Activated naive CD8-positive, alpha-beta T cell treated with anti-CD3 and anti-CD28 coated beads for 36 hours (primary cell): ENCODE data around the gene GLP1R. TPM values are rescaled to one million over a fixed set of nuclear protein-coding genes. Genes with fewer than 3 reads are reported as not detected.
A peak's percentile ranks its signal among the peaks of the same experiment; 100 is the strongest.
"Not testable (repeated sequence)": the region's sequence is repeated elsewhere in the genome, so short reads cannot be mapped to it uniquely, and the experiment has no call there.

Source experiments
- DNase-seq: peaks from one replicate; pipeline ENCODE4 v3.0.0; 2021
- H3K27ac Mint-ChIP-seq: one replicate; pipeline ENCODE4 v1.8.0; 2022; ENCODE audit warnings: mild to moderate bottlenecking, moderate library complexity, mixed read lengths
- H3K27me3 Mint-ChIP-seq: one replicate; pipeline ENCODE4 v1.8.0; 2022; ENCODE audit warnings: mild to moderate bottlenecking, mixed read lengths
- H3K36me3 Mint-ChIP-seq: one replicate; pipeline ENCODE4 v1.8.0; 2021; ENCODE audit warnings: mild to moderate bottlenecking, mixed read lengths
- H3K4me1 Mint-ChIP-seq: one replicate; pipeline ENCODE4 v1.8.0; 2021; ENCODE audit warnings: mixed read lengths
- H3K4me3 Mint-ChIP-seq: one replicate; pipeline ENCODE4 v1.8.0; 2022; ENCODE audit warnings: mild to moderate bottlenecking, moderate library complexity, mixed read lengths
- H3K9me3 Mint-ChIP-seq: one replicate; pipeline ENCODE4 v1.8.0; 2022; ENCODE audit warnings: mixed read lengths
- total RNA-seq, 2 experiments: library from RNA; stranded (reverse); gene quantifications; one replicate each; pipeline ENCODE4 v1.2.3, GENCODE V29; 2021

GLP1R gene
- total RNA-seq, 2 experiments from 2014 or later, result 0.43 to 0.56 TPM

- peaks cover 52% of the 10 kb centered on the region for H3K36me3 Mint-ChIP-seq
Measured at GRCh38 chr6:39104528-39104927, 55.9 kb downstream of the GLP1R start.

DNA sequence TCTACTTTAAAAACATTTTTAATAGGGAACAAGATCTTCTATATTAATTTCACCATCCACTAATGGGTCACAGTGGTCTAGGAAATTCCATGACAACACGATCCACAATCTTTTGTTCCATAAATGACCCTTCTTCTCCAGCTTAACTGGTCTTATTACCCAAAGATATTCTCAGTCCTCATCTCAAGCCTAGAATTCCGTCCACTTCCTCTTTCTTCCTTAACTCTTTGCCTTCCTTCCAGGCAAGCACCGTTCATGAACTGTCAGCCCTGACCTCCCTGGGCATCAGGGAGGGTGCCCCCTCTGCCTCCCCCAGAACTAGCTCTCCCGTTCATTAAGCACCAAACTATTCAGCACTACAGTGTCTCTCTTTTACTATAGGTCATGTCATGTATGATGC lies 58.5 kb downstream of the GLP1R start:
- no peak for DNase-seq
- Mint-ChIP-seq H3K9me3 (no peaks in the 10 kb centered on the region), H3K27me3 (no peaks in the 10 kb centered on the region), H3K36me3 (peaks cover 65% of the 10 kb centered on the region), H3K4me1 (peaks cover 38% of the 10 kb centered on the region), H3K4me3 (no peak overlapping the region), H3K27ac (no peak overlapping the region)

More at GRCh38 chr6:39104528-39104927, 55.9 kb downstream of the GLP1R start:
- no peak for DNase-seq
- Mint-ChIP-seq H3K4me1 (peaks cover 33% of the 10 kb centered on the region), H3K9me3 (no peaks in the 10 kb centered on the region), H3K27me3 (no peaks in the 10 kb centered on the region), H3K27ac (no peak overlapping the region), H3K4me3 (no peak overlapping the region)

- Mint-ChIP-seq H3K36me3 (peaks cover 69% of the 10 kb centered on the region), H3K4me1 (peaks cover 41% of the 10 kb centered on the region), H3K4me3 (no peak overlapping the region), H3K27me3 (no peaks in the 10 kb centered on the region), H3K9me3 (no peaks in the 10 kb centered on the region), H3K27ac (no peak overlapping the region)
- no peak for DNase-seq
Measured at GRCh38 chr6:39107641-39108040, 59.1 kb downstream of the GLP1R start.

- Mint-ChIP-seq H3K4me3 (no peak overlapping the region), H3K27me3 (no peaks in the 10 kb centered on the region), H3K27ac (peak overlapping the region; percentile 2), H3K4me1 (peaks cover 43% of the 10 kb centered on the region), H3K36me3 (peaks cover 66% of the 10 kb centered on the region), H3K9me3 (no peaks in the 10 kb centered on the region)
- DNase-seq, result no peak
Measured at GRCh38 chr6:39108041-39108839, 59.7 kb downstream of the GLP1R start.

GRCh38 chr6:39111280-39111679 lies 62.7 kb downstream of the GLP1R start:
- DNase-seq, result no peak
- Mint-ChIP-seq H3K27me3 (no peaks in the 10 kb centered on the region), H3K4me1 (peaks cover 63% of the 10 kb centered on the region), H3K4me3 (peak overlapping the region; percentile 76), H3K9me3 (no peaks in the 10 kb centered on the region), H3K27ac (peak overlapping the region; percentile 96), H3K36me3 (peaks cover 42% of the 10 kb centered on the region)

GRCh38 chr6:39113788-39114187 lies 65.2 kb downstream of the GLP1R start:
- Mint-ChIP-seq H3K4me1 (peaks cover 57% of the 10 kb centered on the region), H3K36me3 (peaks cover 30% of the 10 kb centered on the region), H3K27me3 (no peaks in the 10 kb centered on the region), H3K4me3 (peak overlapping the region; percentile 90), H3K27ac (peak overlapping the region; percentile 96), H3K9me3 (no peaks in the 10 kb centered on the region)
- DNase-seq, result no peak

DNA sequence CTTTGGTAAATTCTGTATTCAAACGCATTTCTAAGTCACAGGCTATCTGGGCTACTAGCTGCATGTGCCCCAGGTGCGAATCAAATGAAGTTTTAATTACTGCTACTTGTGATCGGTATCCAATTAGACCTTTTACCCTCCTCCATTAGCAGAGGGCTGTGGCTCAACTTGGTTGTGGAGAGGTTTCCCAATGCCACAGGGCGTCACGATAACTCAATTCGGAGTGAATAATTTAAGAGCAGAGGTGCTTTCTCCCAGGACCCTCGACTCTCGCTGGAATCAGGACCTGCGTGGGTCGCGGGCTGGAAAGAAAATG lies 65.8 kb downstream of the GLP1R start:
- H3K27ac Mint-ChIP-seq, result peak overlapping the region; percentile 96
- peaks cover 24% of the 10 kb centered on the region for H3K36me3 Mint-ChIP-seq
- no peaks in the 10 kb centered on the region for H3K9me3 Mint-ChIP-seq
- peaks cover 53% of the 10 kb centered on the region for H3K4me1 Mint-ChIP-seq
- DNase-seq, result no peak
- no peaks in the 10 kb centered on the region for H3K27me3 Mint-ChIP-seq
- peak overlapping the region; percentile 90 for H3K4me3 Mint-ChIP-seq

GRCh38 chr6:39114704-39115599 lies 66.4 kb downstream of the GLP1R start, which contains the start of gene SAYSD1:
SAYSD1 (minus strand) TSS chr6:39115186; CDS start chr6:39115089, 97 bp downstream.
- DNase-seq, result peak; percentile 97
- no peaks in the 10 kb centered on the region for H3K9me3 Mint-ChIP-seq
- no peaks in the 10 kb centered on the region for H3K27me3 Mint-ChIP-seq
- H3K4me1 Mint-ChIP-seq, result peaks cover 53% of the 10 kb centered on the region
- H3K27ac Mint-ChIP-seq, result peak within 1 kb of the TSS; percentile 96
- H3K36me3 Mint-ChIP-seq, result peaks cover 21% of the 10 kb centered on the region
- peak within 1 kb of the TSS; percentile 90 for H3K4me3 Mint-ChIP-seq

- Mint-ChIP-seq H3K4me1 (peaks cover 16% of the 10 kb centered on the region), H3K9me3 (no peaks in the 10 kb centered on the region), H3K27me3 (no peaks in the 10 kb centered on the region), H3K4me3 (no peak overlapping the region), H3K27ac (no peak overlapping the region), H3K36me3 (peaks cover 3% of the 10 kb centered on the region)
- DNase-seq, result no peak
Measured at GRCh38 chr6:39118921-39119320, 70.3 kb downstream of the GLP1R start.

- no peak for DNase-seq
- H3K36me3 Mint-ChIP-seq, result no peaks in the 10 kb centered on the region
- H3K4me1 Mint-ChIP-seq, result no peaks in the 10 kb centered on the region
- H3K27me3 Mint-ChIP-seq, result no peaks in the 10 kb centered on the region
- no peak overlapping the region for H3K4me3 Mint-ChIP-seq
- H3K27ac Mint-ChIP-seq, result no peak overlapping the region
- H3K9me3 Mint-ChIP-seq, result no peaks in the 10 kb centered on the region
Measured at GRCh38 chr6:39124114-39124513, 75.5 kb downstream of the GLP1R start.

- Mint-ChIP-seq H3K4me3 (no peak overlapping the region), H3K27ac (no peak overlapping the region), H3K36me3 (no peaks in the 10 kb centered on the region), H3K4me1 (no peaks in the 10 kb centered on the region), H3K27me3 (peaks cover 6% of the 10 kb centered on the region), H3K9me3 (peaks cover 2% of the 10 kb centered on the region)
- DNase-seq, result no peak
Measured at GRCh38 chr6:39128106-39128505, 79.5 kb downstream of the GLP1R start.

DNA sequence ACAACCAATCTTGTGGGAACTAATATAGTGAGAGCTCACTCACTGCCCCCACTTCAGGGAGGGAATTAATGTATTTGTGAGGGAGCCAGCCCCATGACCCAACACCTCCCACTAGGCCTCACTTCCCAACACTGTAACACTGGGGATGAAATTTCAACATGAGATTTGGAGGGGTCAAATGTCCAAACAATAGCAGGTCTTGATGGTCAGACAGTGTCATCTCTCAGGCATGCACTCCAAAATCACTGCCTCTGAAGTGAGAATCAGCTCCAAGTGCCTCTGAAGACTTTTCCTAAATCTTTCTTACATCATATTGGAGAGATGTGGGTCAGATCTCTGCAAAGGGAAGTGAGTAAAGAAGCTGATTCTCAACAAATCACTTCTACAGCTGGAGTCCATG lies 80.3 kb downstream of the GLP1R start:
- Mint-ChIP-seq H3K9me3 (peaks cover 2% of the 10 kb centered on the region), H3K27me3 (peaks cover 6% of the 10 kb centered on the region), H3K4me3 (no peak overlapping the region), H3K36me3 (no peaks in the 10 kb centered on the region), H3K27ac (no peak overlapping the region), H3K4me1 (no peaks in the 10 kb centered on the region)
- DNase-seq, result no peak

DNA sequence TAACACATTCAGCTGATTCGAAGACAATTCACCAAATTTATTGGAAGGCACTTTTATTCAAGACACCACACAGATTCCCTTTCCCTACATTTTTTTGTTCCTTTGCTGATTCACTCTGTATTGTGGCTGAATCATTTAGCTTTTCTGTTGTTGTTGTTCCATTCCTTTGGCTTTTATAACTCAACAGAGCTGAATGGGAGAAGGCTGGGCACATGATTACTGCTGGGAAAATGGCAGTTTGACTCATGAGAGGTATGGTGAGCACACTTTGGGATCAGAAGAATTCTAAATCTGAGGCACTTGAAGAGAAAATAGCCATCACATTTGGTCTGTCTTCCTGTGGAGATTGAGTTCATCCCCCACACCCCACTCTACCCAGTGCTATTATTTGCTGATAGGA lies 82.1 kb downstream of the GLP1R start:
- Mint-ChIP-seq H3K4me3 (no peak overlapping the region), H3K9me3 (peaks cover 2% of the 10 kb centered on the region), H3K36me3 (no peaks in the 10 kb centered on the region), H3K27ac (no peak overlapping the region), H3K4me1 (no peaks in the 10 kb centered on the region), H3K27me3 (peaks cover 6% of the 10 kb centered on the region)
- no peak for DNase-seq

GRCh38 chr6:39134761-39135160 lies 86.2 kb downstream of the GLP1R start:
- not testable (repeated sequence) for H3K36me3 Mint-ChIP-seq, H3K9me3 Mint-ChIP-seq, H3K4me3 Mint-ChIP-seq, DNase-seq, H3K27ac Mint-ChIP-seq, H3K4me1 Mint-ChIP-seq
- peaks cover 13% of the 10 kb centered on the region for H3K27me3 Mint-ChIP-seq

GRCh38 chr6:39136207-39136606 lies 87.6 kb downstream of the GLP1R start:
- H3K4me1 Mint-ChIP-seq, H3K27ac Mint-ChIP-seq, H3K36me3 Mint-ChIP-seq, H3K9me3 Mint-ChIP-seq, H3K4me3 Mint-ChIP-seq, DNase-seq: not testable (repeated sequence)
- H3K27me3 Mint-ChIP-seq, result peaks cover 27% of the 10 kb centered on the region
